Stimulated activated CD4-positive, alpha-beta T cell treated with anti-CD3 and anti-CD28 coated beads, Interleukin-2, amount 100 ng/mL, for 4 hours (primary cell): ENCODE data around the gene SIGLEC12.
A peak's percentile ranks its signal among the peaks of the same experiment; 100 is the strongest.
"Not testable (repeated sequence)": the region's sequence is repeated elsewhere in the genome, so short reads cannot be mapped to it uniquely, and the experiment has no call there.

Experiments used
- DNase-seq: peaks from one replicate; pipeline ENCODE4 v3.0.0-alpha.2; 2020; ENCODE audit warnings: low read depth

Gene SIGLEC12

DNA sequence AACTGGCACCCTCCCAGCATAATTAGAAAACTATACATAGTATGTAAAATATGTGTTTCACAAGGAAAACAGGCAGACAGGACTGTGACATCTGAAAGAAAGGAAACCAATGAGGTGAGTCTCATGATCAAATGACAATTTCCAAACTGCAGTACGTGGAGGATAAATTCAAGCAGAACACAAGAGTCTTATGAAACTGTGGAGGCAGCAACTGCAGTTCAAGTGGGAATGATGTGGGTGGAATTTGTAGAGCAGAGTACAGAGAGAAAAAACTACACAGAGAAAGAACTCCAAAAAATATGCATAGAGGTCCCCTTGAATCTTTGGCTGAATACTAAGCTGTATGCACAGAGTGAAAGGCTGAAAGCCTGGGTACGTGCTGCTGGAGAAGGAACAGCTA, 20.2 kb upstream of the SIGLEC12 start:
- DNase-seq = no peak

DNA sequence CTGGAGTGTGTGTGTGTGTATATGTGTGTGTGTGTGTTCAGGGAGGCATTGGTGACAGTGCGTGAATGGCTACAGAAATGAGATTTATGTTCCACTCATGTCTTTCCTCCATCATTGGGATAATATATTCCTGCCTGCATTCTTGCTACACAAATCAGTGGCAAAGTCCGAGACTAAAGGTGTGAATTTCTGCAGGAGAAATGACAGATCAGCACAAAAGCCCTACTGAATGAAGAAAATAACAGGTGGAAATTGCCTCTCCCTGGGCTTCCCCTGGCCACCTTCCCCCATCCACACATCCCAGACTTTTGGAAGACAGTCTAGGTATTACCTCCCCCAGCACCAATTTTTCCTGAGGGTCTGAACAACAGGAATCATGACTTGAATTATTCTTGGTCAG, 19.8 kb upstream of the SIGLEC12 start:
- DNase-seq = no peak

GRCh38 chr19:51520728-51521127, 19.1 kb upstream of the SIGLEC12 start:
- no peak for DNase-seq

- DNase-seq = no peak
Observed at GRCh38 chr19:51514866-51515481, 13.4 kb upstream of the SIGLEC12 start.

- no peak for DNase-seq
Observed at GRCh38 chr19:51513968-51514367, 12.4 kb upstream of the SIGLEC12 start.

- DNase-seq = no peak
Observed at GRCh38 chr19:51511353-51511752, 9.8 kb upstream of the SIGLEC12 start.

DNA sequence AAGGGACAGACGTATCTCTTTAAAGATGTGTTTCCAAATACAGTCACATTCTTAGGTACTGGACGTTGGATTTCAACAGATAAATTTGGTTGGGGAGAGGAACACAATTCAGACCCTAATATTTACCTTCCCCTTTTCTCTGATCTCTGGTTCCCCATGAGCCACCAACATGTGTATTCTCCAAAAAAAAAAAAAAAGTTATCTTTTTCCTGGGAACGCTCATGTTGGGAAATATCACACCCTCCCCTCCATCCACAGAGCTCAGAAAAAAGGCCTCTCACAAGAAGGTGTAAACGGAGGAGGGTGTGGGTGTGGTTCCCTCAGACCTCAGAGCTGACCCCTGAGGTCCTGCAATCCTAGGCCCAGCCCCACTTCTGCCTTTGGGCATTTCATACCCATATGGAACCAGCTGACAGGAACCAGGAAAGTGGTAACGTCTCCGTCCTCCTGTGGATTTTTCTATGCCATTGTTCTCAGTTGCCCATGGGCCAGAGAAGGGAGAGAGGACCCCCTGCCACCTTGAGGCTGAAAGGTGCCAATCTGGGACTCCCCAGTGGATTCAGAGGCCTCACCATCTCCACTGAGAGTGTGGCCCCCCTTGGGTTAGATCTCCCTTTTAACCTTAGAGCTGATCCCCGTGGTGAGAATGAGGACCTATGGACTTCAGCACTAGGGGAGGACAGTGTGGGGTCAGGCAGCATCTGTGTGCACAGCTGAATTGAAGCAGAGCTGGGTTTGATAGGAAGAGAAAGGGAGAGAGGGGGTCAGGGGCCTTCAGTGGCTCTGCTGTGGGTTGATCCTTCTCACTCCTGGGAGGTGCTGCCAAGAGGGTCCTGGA, 8.4 kb upstream of the SIGLEC12 start:
- no peak for DNase-seq

- no peak for DNase-seq
Observed at GRCh38 chr19:51508059-51508733, 6.6 kb upstream of the SIGLEC12 start.

DNA sequence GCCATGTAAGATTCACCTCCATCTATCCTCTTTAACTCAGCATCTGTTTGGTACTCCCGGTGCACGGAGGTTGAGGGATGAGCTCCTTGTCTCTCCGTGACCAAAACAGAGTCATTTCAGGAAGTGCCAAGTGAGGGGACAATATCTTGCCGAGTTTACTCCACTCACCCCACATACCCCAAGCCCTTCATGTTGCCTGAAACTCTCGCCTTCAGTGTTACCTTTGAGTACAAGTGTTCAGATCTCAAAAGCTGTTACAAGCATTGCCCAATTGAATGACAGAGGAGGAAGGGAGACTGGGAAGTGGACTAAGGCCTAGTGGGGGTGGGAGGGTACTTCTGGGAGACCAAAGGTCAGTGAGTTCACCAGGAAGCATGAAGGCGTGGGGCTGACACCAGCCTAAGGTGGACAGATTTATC, 6.0 kb upstream of the SIGLEC12 start:
- DNase-seq = no peak

GRCh38 chr19:51507192-51507591, 5.6 kb upstream of the SIGLEC12 start:
- DNase-seq = no peak

GRCh38 chr19:51505904-51506303, 4.3 kb upstream of the SIGLEC12 start:
- DNase-seq = no peak

DNA sequence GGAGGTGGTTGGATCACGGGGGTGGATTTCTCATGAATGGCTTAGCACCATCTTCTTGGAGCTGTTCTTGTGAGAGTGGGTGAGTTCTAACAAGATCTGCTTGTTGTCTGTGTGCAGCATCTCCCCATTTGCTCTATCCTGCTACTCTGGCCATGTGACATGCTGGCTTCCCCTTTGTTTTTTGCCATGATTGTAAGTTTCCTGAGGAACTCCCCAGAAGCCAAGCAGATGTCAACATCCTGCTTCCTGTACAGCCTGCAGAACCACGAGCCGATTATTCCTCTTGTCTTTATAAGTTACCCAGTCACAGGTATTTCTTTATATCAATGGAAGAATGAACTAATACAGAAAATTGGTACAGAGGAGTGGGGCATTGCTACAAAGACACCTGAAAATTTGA, 2.3 kb upstream of the SIGLEC12 start:
- DNase-seq = no peak

DNA sequence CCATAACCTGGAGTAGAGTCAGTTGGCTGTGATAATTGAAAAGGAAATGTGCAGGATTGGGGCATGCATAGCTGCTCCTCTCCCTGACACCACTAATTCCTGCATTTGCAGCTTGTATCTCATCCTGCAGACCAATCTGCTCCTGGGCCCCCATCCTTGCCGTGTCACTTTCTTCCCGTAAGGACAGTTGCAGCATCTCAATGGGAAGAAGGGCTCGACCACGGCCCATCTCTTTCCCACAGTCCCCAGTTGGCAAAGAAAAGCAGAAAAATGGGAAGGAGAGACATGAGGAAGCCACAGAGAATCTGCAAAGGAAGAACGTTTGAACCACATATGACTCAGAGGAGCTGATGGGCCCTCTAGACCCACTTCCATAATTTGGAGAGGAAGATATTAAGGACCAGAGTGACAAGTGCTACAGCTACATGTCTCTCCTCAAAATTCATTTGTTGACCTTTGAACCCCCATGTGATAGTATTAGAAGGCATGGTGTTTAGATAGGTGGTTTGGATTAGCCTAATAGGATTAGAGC, 1.8 kb upstream of the SIGLEC12 start:
- no peak for DNase-seq

GRCh38 chr19:51500931-51501330, 669 bp downstream of the SIGLEC12 start:
- DNase-seq = not testable (repeated sequence)

- no peak for DNase-seq
Observed at GRCh38 chr19:51497666-51498065, 3.9 kb downstream of the SIGLEC12 start.

DNA sequence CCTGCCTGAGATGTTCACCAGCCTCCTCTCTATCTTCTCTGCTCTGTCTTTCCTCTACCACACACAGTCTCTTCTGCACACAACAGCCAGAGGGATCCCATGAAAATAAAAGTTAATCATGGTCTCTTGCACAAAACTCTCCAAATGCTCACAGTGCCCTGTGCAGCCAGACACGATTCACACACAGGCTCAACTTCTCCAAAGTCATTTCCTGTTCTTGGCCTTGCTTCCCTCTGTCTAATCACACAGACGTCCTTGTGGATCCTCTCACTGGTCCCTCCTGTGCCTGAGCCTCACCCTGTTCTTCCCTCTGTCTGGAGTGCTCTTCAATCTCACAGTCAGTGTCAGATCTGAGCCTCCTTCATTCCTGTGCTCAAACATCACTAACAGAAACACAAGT, 7.8 kb downstream of the SIGLEC12 start:
- no peak for DNase-seq

GRCh38 chr19:51491586-51491985, 10.0 kb downstream of the SIGLEC12 start:
- DNase-seq = no peak

GRCh38 chr19:51490676-51491075, 10.9 kb downstream of the SIGLEC12 start:
- DNase-seq = no peak

GRCh38 chr19:51489113-51489512, 12.5 kb downstream of the SIGLEC12 start:
- DNase-seq = peak; percentile 23

DNA sequence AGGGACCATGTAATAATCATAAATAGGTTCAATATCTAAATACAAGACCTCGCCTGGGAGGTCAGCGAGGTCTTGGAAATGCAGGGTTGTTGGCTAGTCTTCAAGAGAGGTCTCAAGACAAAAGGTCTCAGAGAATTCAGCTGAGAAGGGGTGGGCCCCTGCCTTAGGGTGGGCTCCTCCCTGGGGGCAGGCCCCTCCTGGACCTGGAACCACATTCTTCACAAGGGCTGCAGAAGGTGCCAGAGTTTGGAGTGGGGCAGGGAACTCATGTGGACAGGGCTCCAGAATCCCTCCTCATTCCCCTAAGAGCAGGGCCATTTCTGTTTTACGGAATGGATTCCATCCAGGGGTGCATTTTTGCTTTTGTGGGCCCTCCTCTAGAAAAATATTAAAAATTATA, 13.1 kb downstream of the SIGLEC12 start:
- no peak for DNase-seq

GRCh38 chr19:51485960-51486660, 15.5 kb downstream of the SIGLEC12 start:
- no peak for DNase-seq

GRCh38 chr19:51480590-51480989, 21.0 kb downstream of the SIGLEC12 start:
- DNase-seq = no peak
